Activated naive CD4-positive, alpha-beta T cell treated with anti-CD3 and anti-CD28 coated beads, Interleukin-2, amount 10 ng/mL, durations not matched to agents 7 days and 5 days (primary cell): ENCODE data around the gene DENND1B.
"Not testable (repeated sequence)": the region's sequence is repeated elsewhere in the genome, so short reads cannot be mapped to it uniquely, and the experiment has no call there.

Experiments used
- CTCF ChIA-PET: fragments of 350-600 bp; sonication (Branson Sonifier 250); formaldehyde crosslinking; loops from one replicate; lab custom pipeline; 2021; ENCODE audit warnings: antibody characterized with exemption; lab: Charles Lee
- DNase-seq: peaks from one replicate; pipeline ENCODE4 v3.0.0-alpha.2; 2020
- H3K27ac Mint-ChIP-seq: one replicate; pipeline ENCODE4 v1.8.0; 2021; ENCODE audit warnings: mild to moderate bottlenecking, moderate library complexity, mixed read lengths
- H3K27me3 Mint-ChIP-seq: one replicate; pipeline ENCODE4 v1.8.0; 2021; ENCODE audit warnings: mild to moderate bottlenecking, mixed read lengths
- H3K36me3 Mint-ChIP-seq: one replicate; pipeline ENCODE4 v1.8.0; 2021; ENCODE audit warnings: mixed read lengths
- H3K4me1 Mint-ChIP-seq: one replicate; pipeline ENCODE4 v1.8.0; 2021; ENCODE audit warnings: mixed read lengths
- H3K4me3 Mint-ChIP-seq: one replicate; pipeline ENCODE4 v1.8.0; 2021; ENCODE audit warnings: mild to moderate bottlenecking, moderate library complexity, mixed read lengths
- H3K9me3 Mint-ChIP-seq: one replicate; pipeline ENCODE4 v1.8.0; 2021; ENCODE audit warnings: mixed read lengths

Gene DENND1B

GRCh38 chr1:197774466-197775281 lies 606 bp downstream of the DENND1B start:
- CTCF ChIA-PET: no interaction called here
- DNase-seq: peak; percentile 61
- Mint-ChIP-seq H3K9me3 (no peaks in the 10 kb centered on the region), H3K27me3 (no peaks in the 10 kb centered on the region), H3K4me3 (peak overlapping the region; percentile 78), H3K4me1 (peaks cover 72% of the 10 kb centered on the region), H3K27ac (peak overlapping the region; percentile 99), H3K36me3 (peaks cover 21% of the 10 kb centered on the region)

- peak overlapping the region; percentile 87 for H3K27ac Mint-ChIP-seq
- CTCF ChIA-PET: no interaction called here
- peaks cover 71% of the 10 kb centered on the region for H3K4me1 Mint-ChIP-seq
- no peak for DNase-seq
- H3K9me3 Mint-ChIP-seq: no peaks in the 10 kb centered on the region
- peaks cover 26% of the 10 kb centered on the region for H3K36me3 Mint-ChIP-seq
- H3K4me3 Mint-ChIP-seq: peak overlapping the region; percentile 78
- no peaks in the 10 kb centered on the region for H3K27me3 Mint-ChIP-seq
These were observed 1.4 kb downstream of the DENND1B start for GRCh38 chr1:197773856-197774255.

GRCh38 chr1:197771904-197772556 lies 3.2 kb downstream of the DENND1B start:
- H3K27ac Mint-ChIP-seq: no peak overlapping the region
- H3K4me1 Mint-ChIP-seq: peaks cover 69% of the 10 kb centered on the region
- H3K4me3 Mint-ChIP-seq: no peak overlapping the region
- DNase-seq: no peak
- peaks cover 37% of the 10 kb centered on the region for H3K36me3 Mint-ChIP-seq
- H3K27me3 Mint-ChIP-seq: no peaks in the 10 kb centered on the region
- CTCF ChIA-PET: interaction anchor here (1.4 kb wide), 1 partner anchor 97 kb away, joined by 4 read pairs; no protein-coding TSS in a partner anchor
- H3K9me3 Mint-ChIP-seq: no peaks in the 10 kb centered on the region

GRCh38 chr1:197771386-197771785 lies 3.9 kb downstream of the DENND1B start:
- Mint-ChIP-seq H3K27me3 (no peaks in the 10 kb centered on the region), H3K27ac (no peak overlapping the region), H3K4me3 (no peak overlapping the region), H3K36me3 (peaks cover 40% of the 10 kb centered on the region), H3K9me3 (no peaks in the 10 kb centered on the region), H3K4me1 (peaks cover 63% of the 10 kb centered on the region)
- DNase-seq: no peak
- CTCF ChIA-PET: interaction anchor here (1.4 kb wide), 1 partner anchor 98 kb away, joined by 4 read pairs; no protein-coding TSS in a partner anchor

GRCh38 chr1:197770243-197770642 lies 5.0 kb downstream of the DENND1B start:
- Mint-ChIP-seq H3K9me3 (no peaks in the 10 kb centered on the region), H3K27ac (no peak overlapping the region), H3K27me3 (no peaks in the 10 kb centered on the region), H3K36me3 (peaks cover 46% of the 10 kb centered on the region), H3K4me1 (peaks cover 56% of the 10 kb centered on the region), H3K4me3 (no peak overlapping the region)
- CTCF ChIA-PET: no interaction called here
- no peak for DNase-seq

GRCh38 chr1:197769287-197769686 lies 6.0 kb downstream of the DENND1B start:
- no peak for DNase-seq
- Mint-ChIP-seq H3K9me3 (no peaks in the 10 kb centered on the region), H3K36me3 (peaks cover 46% of the 10 kb centered on the region), H3K27ac (no peak overlapping the region), H3K4me1 (peaks cover 56% of the 10 kb centered on the region), H3K4me3 (no peak overlapping the region), H3K27me3 (no peaks in the 10 kb centered on the region)
- CTCF ChIA-PET: interaction anchor here (1.1 kb wide), 1 partner anchor 99 kb away, joined by 4 read pairs; no protein-coding TSS in a partner anchor

- CTCF ChIA-PET: no interaction called here
- Mint-ChIP-seq H3K9me3 (no peaks in the 10 kb centered on the region), H3K36me3 (peaks cover 49% of the 10 kb centered on the region), H3K27ac (no peak overlapping the region), H3K4me1 (peaks cover 50% of the 10 kb centered on the region), H3K4me3 (no peak overlapping the region), H3K27me3 (no peaks in the 10 kb centered on the region)
- no peak for DNase-seq
These were observed 7.1 kb downstream of the DENND1B start for GRCh38 chr1:197768014-197768805.

- H3K4me3 Mint-ChIP-seq: no peak overlapping the region
- CTCF ChIA-PET: interaction anchor here (0.9 kb wide), 2 partner anchors 105 to 122 kb away, joined by 3 to 4 read pairs; no protein-coding TSS in a partner anchor
- DNase-seq: no peak
- H3K4me1 Mint-ChIP-seq: peaks cover 37% of the 10 kb centered on the region
- H3K36me3 Mint-ChIP-seq: peaks cover 34% of the 10 kb centered on the region
- no peaks in the 10 kb centered on the region for H3K27me3 Mint-ChIP-seq
- H3K27ac Mint-ChIP-seq: no peak overlapping the region
- H3K9me3 Mint-ChIP-seq: no peaks in the 10 kb centered on the region
These were observed 11.5 kb downstream of the DENND1B start for GRCh38 chr1:197763769-197764168.

- Mint-ChIP-seq H3K9me3 (no peaks in the 10 kb centered on the region), H3K4me3 (no peak overlapping the region), H3K36me3 (peaks cover 33% of the 10 kb centered on the region), H3K27ac (no peak overlapping the region), H3K4me1 (peaks cover 35% of the 10 kb centered on the region), H3K27me3 (no peaks in the 10 kb centered on the region)
- CTCF ChIA-PET: interaction anchor here (0.9 kb wide), 2 partner anchors 106 to 122 kb away, joined by 3 to 4 read pairs; no protein-coding TSS in a partner anchor
- no peak for DNase-seq
These were observed 12.0 kb downstream of the DENND1B start for GRCh38 chr1:197763307-197763706.

- no peak for DNase-seq
- H3K4me3 Mint-ChIP-seq: no peak overlapping the region
- H3K9me3 Mint-ChIP-seq: no peaks in the 10 kb centered on the region
- H3K4me1 Mint-ChIP-seq: peaks cover 28% of the 10 kb centered on the region
- CTCF ChIA-PET: interaction anchor here (0.6 to 1.7 kb wide), 3 partner anchors 14 to 147 kb away, joined by 3 to 5 read pairs (median 3); no protein-coding TSS in a partner anchor
- H3K27me3 Mint-ChIP-seq: no peaks in the 10 kb centered on the region
- no peak overlapping the region for H3K27ac Mint-ChIP-seq
- peaks cover 19% of the 10 kb centered on the region for H3K36me3 Mint-ChIP-seq
These were observed 13.6 kb downstream of the DENND1B start for GRCh38 chr1:197761654-197762053.

GRCh38 chr1:197755553-197755952 lies 19.7 kb downstream of the DENND1B start:
- Mint-ChIP-seq H3K36me3 (peaks cover 21% of the 10 kb centered on the region), H3K4me1 (peaks cover 18% of the 10 kb centered on the region)
- H3K4me3 Mint-ChIP-seq, H3K9me3 Mint-ChIP-seq, H3K27ac Mint-ChIP-seq, H3K27me3 Mint-ChIP-seq, DNase-seq: not testable (repeated sequence)
- CTCF ChIA-PET: interaction anchor here (0.7 kb wide), 1 partner anchor 604 kb away, joined by 3 read pairs; no protein-coding TSS in a partner anchor

GRCh38 chr1:197752652-197753164 lies 22.6 kb downstream of the DENND1B start:
- CTCF ChIA-PET, H3K9me3 Mint-ChIP-seq, H3K4me3 Mint-ChIP-seq, DNase-seq, H3K27ac Mint-ChIP-seq, H3K27me3 Mint-ChIP-seq: not testable (repeated sequence)
- Mint-ChIP-seq H3K4me1 (peaks cover 18% of the 10 kb centered on the region), H3K36me3 (peaks cover 23% of the 10 kb centered on the region)

GRCh38 chr1:197750366-197750765 lies 24.9 kb downstream of the DENND1B start:
- Mint-ChIP-seq H3K4me1 (peaks cover 10% of the 10 kb centered on the region), H3K27ac (no peak overlapping the region), H3K36me3 (peaks cover 29% of the 10 kb centered on the region), H3K27me3 (no peaks in the 10 kb centered on the region), H3K4me3 (no peak overlapping the region), H3K9me3 (no peaks in the 10 kb centered on the region)
- DNase-seq: no peak
- CTCF ChIA-PET: no interaction called here
